ENCODE results near the gene KCTD16. TPM values are rescaled to one million over a fixed set of nuclear protein-coding genes. Genes with fewer than 3 reads are reported as not detected.

KCTD16 gene
- total RNA-seq, 2 donors from 2014 or later: 0.02 to 0.03 TPM

- DNase-seq: no peak
- H3K9me3 ChIP-seq: no peaks in the 10 kb centered on the region
- H3K9ac ChIP-seq (ENCODE audit: low read depth in 2 of 2, low read length in 2 of 2): no peak overlapping the region
- no peaks in the 10 kb centered on the region for H3K36me3 ChIP-seq
- TF ChIP-seq CTCF (IDR thresholded peaks at IDR 0.05): no peak
- no peak overlapping the region for H3K27ac ChIP-seq
- intact Hi-C loops (cut with DNase I): no loop called here
- H3K4me3 ChIP-seq: no peak overlapping the region
- H3K4me1 ChIP-seq: no peaks in the 10 kb centered on the region
- H3K27me3 ChIP-seq: no peaks in the 10 kb centered on the region
Measured at GRCh38 chr5:144429905-144430304, 259.2 kb downstream of the KCTD16 start.

- intact Hi-C loops (cut with DNase I): no loop called here
- H3K9ac ChIP-seq (ENCODE audit: low read depth in 2 of 2, low read length in 2 of 2): no peak overlapping the region
- no peaks in the 10 kb centered on the region for H3K4me1 ChIP-seq
- no peaks in the 10 kb centered on the region for H3K9me3 ChIP-seq
- no peak overlapping the region for H3K27ac ChIP-seq
- no peaks in the 10 kb centered on the region for H3K27me3 ChIP-seq
- no peak for TF ChIP-seq CTCF (IDR thresholded peaks at IDR 0.05)
- no peaks in the 10 kb centered on the region for H3K36me3 ChIP-seq
- DNase-seq: no peak
- H3K4me3 ChIP-seq: no peak overlapping the region
Measured at GRCh38 chr5:144433140-144433822, 262.6 kb downstream of the KCTD16 start.

- TF ChIP-seq CTCF (IDR thresholded peaks at IDR 0.05): no peak
- no peak for DNase-seq
- H3K9me3 ChIP-seq: no peaks in the 10 kb centered on the region
- no peak overlapping the region for H3K9ac ChIP-seq (ENCODE audit: low read depth in 2 of 2, low read length in 2 of 2)
- intact Hi-C loops (cut with DNase I): no loop called here
- H3K27me3 ChIP-seq: no peaks in the 10 kb centered on the region
- no peaks in the 10 kb centered on the region for H3K4me1 ChIP-seq
- H3K27ac ChIP-seq: no peak overlapping the region
- no peaks in the 10 kb centered on the region for H3K36me3 ChIP-seq
- no peak overlapping the region for H3K4me3 ChIP-seq
Measured at GRCh38 chr5:144433893-144434292, 263.2 kb downstream of the KCTD16 start.

GRCh38 chr5:144436007-144436406 lies 265.3 kb downstream of the KCTD16 start:
- Histone ChIP-seq H3K36me3 (no peaks in the 10 kb centered on the region), H3K9ac (ENCODE audit: low read depth in 2 of 2, low read length in 2 of 2) (no peak overlapping the region), H3K27me3 (no peaks in the 10 kb centered on the region), H3K4me3 (no peak overlapping the region), H3K4me1 (no peaks in the 10 kb centered on the region), H3K27ac (no peak overlapping the region), H3K9me3 (no peaks in the 10 kb centered on the region)
- no peak for TF ChIP-seq CTCF (IDR thresholded peaks at IDR 0.05)
- no peak for DNase-seq
- intact Hi-C loops (cut with DNase I): no loop called here

- DNase-seq: no peak
Measured at GRCh38 chr5:144438237-144438636, 267.6 kb downstream of the KCTD16 start.

More at GRCh38 chr5:144438237-144438636, 267.6 kb downstream of the KCTD16 start:
- Histone ChIP-seq H3K4me1 (no peaks in the 10 kb centered on the region), H3K27me3 (no peaks in the 10 kb centered on the region), H3K36me3 (no peaks in the 10 kb centered on the region), H3K27ac (no peak overlapping the region), H3K9ac (ENCODE audit: low read depth in 2 of 2, low read length in 2 of 2) (no peak overlapping the region), H3K9me3 (no peaks in the 10 kb centered on the region), H3K4me3 (no peak overlapping the region)
- intact Hi-C loops (cut with DNase I): no loop called here
- TF ChIP-seq CTCF (IDR thresholded peaks at IDR 0.05): no peak
